Peyer's patch (tissue), 4 donors: ENCODE measurements around the gene ARHGAP40. TPM values are rescaled to one million over a fixed set of nuclear protein-coding genes. Genes with fewer than 3 reads are reported as not detected.

ENCODE experiments used
- DNase-seq, 3 donors: peaks; one replicate each; pipeline ENCODE4 v3.0.0-alpha.2; 2017 to 2019
- H3K27ac ChIP-seq, 4 donors: fragments of 200-600 bp; sonication (generic); one replicate each; pipeline ENCODE4 v1.5.1; 2016 to 2019
- H3K27me3 ChIP-seq, 2 donors: fragments of 200-600 bp; sonication (generic); one replicate each; pipeline ENCODE4 v1.5.1; 2019
- H3K36me3 ChIP-seq, 3 donors: fragments of 200-600 bp; sonication (generic); one replicate each; pipeline ENCODE4 v1.5.1; 2016 to 2019
- H3K4me1 ChIP-seq, 4 donors: fragments of 200-600 bp; sonication (generic); one replicate each; pipeline ENCODE4 v1.5.1; 2016 to 2019
- H3K4me3 ChIP-seq, 4 donors: fragments of 200-600 bp; sonication (generic); 1 replicate in 3 of 4; 2 replicates in 1 of 4; pipeline ENCODE4 v1.5.1; 2016 to 2019; ENCODE audit warnings: mild to moderate bottlenecking in 1 of 4
- H3K9me3 ChIP-seq, 4 donors: fragments of 200-600 bp; sonication (generic); one replicate each; pipeline ENCODE4 v1.5.1; 2016 to 2019; ENCODE audit warnings: mild to moderate bottlenecking in 1 of 4
- POLR2A ChIP-seq, 2 donors: fragments of 450-650 bp; IDR thresholded peaks; one replicate each; pipeline ENCODE4 v1.5.1; 2017; ENCODE audit warnings: antibody characterized with exemption in 2 of 2, mild to moderate bottlenecking in 2 of 2, moderate library complexity in 2 of 2
- total RNA-seq, 4 donors: library from RNA; depleted of rRNA; stranded (reverse); fragments of >200 nt; gene quantifications; one replicate each; pipeline ENCODE4 v1.1.0, GENCODE V29; 2016
- TF ChIP-seq, protein P1 (sequence below), 6 experiments: fragments of 450-650 bp in 4 of 6; fragments of 200-600 bp in 2 of 6; sonication (generic) in 1 of 6; IDR thresholded peaks; one replicate each; pipeline ENCODE4 v1.5.1; 2017 to 2019; ENCODE audit warnings: antibody characterized with exemption in 6 of 6, mild to moderate bottlenecking in 3 of 6, moderate library complexity in 1 of 6

Gene ARHGAP40
- total RNA-seq, 4 donors from 2014 or later = not detected

DNA sequence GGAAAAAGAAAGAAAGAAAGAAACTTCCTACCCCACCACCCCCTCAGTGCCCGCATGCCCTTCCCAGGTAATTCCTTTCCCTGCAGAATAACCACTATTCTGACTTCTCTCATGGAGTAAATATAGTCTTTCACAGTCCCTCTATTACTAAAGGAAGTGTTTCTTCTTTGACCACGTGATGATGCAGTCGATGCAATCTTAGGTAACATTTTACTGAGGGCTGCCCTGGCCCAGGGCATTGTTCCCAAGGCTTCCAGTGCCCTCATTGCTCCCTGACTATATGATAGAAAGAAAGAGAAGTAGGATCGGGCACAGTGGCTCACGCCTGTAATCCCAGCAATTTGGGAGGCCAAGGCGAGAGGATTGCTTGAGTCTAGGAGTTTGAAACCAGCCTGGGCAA is 29.1 kb downstream of the ARHGAP40 start:
- H3K4me3 ChIP-seq = no peak overlapping the region

DNA sequence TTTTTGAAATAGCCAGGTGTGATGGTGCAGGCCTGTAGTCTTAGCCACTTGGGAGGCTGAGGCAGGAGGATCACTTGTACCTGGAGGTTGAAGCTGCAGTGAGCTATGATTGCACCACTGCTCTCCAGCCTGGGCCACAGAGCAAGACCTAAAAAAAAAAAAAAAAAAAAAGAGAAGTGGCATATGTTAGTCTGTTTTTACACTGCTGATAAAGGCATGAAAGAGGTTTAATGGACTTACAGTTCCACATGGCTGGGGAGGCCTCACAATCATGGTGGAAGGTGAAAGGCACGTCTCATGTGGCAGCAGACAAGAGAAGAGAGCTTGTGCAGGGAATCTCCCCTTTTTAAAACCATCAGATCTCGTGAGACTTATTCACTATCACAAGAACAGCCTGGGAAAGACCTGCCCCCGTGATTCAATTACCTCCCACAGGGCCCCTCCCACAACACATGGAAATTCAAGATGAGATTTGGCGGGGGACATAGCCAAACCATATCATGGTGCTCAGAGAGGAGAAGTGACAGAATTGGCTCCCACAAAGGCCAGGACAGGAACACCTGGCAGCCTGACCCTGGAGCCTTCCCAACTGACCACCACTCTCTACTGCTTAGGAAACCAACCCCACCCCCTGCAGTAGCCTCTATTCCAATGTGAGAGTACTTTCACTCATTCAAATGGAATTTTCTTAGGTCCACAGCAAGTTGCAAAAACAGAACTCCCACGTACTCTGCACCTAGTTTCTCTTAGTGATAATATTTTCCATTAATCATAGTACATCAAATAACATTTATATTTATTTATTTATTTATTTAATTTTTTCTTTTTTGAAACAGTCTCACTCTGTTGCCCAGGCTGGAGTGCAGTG is 29.8 kb downstream of the ARHGAP40 start:
- Histone ChIP-seq H3K27me3 (no peaks in the 10 kb centered on the region), H3K36me3 (no peaks in the 10 kb centered on the region), H3K4me3 (no peak overlapping the region), H3K9me3 (no peaks in the 10 kb centered on the region), H3K27ac (no peak overlapping the region), H3K4me1 (no peaks in the 10 kb centered on the region)
- DNase-seq = no peak
- TF ChIP-seq POLR2A (IDR thresholded peaks at IDR 0.05) = no peak
- TF ChIP-seq, protein P1, sequence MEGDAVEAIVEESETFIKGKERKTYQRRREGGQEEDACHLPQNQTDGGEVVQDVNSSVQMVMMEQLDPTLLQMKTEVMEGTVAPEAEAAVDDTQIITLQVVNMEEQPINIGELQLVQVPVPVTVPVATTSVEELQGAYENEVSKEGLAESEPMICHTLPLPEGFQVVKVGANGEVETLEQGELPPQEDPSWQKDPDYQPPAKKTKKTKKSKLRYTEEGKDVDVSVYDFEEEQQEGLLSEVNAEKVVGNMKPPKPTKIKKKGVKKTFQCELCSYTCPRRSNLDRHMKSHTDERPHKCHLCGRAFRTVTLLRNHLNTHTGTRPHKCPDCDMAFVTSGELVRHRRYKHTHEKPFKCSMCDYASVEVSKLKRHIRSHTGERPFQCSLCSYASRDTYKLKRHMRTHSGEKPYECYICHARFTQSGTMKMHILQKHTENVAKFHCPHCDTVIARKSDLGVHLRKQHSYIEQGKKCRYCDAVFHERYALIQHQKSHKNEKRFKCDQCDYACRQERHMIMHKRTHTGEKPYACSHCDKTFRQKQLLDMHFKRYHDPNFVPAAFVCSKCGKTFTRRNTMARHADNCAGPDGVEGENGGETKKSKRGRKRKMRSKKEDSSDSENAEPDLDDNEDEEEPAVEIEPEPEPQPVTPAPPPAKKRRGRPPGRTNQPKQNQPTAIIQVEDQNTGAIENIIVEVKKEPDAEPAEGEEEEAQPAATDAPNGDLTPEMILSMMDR (IDR thresholded peaks at IDR 0.05) = no peak

More for the DNA sequence above, 29.1 kb downstream of the ARHGAP40 start:
- Histone ChIP-seq H3K4me1 (no peaks in the 10 kb centered on the region), H3K9me3 (no peaks in the 10 kb centered on the region), H3K27ac (no peak overlapping the region), H3K36me3 (no peaks in the 10 kb centered on the region), H3K27me3 (no peaks in the 10 kb centered on the region)
- no peak for DNase-seq
- TF ChIP-seq, protein P1 (IDR thresholded peaks at IDR 0.05) = no peak
- no peak for TF ChIP-seq POLR2A (IDR thresholded peaks at IDR 0.05)

DNA sequence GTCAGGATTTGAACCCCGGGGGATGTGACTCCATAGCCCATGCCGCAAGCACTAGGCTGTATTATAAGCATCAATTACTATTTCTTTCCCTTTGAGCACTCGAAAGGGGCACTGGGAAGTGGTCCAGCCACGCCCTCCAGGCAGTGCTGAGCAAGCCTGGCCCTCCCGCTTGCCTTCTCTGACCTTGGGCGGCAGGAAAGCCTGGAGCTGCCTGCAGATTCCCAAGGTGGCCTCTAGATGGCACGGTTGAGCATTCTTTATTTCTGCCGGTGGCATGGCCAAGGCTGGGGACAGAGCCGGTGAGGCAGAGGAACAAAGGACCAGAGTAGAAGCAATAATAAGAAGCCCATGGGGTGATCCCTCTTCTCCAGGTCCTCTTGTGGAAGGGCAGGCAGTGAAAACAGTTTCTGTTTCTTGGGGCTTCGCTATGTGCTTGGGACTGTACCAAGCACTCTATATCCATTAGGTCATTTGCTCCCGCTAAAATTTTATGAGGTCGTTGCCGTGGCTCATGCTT is 32.0 kb downstream of the ARHGAP40 start:
- H3K4me3 ChIP-seq = no peak overlapping the region
- H3K36me3 ChIP-seq = no peaks in the 10 kb centered on the region
- peak; percentile 22 to 63 (median 56) for DNase-seq
- no peak overlapping the region for H3K27ac ChIP-seq
- no peaks in the 10 kb centered on the region for H3K9me3 ChIP-seq
- TF ChIP-seq, protein P1 (IDR thresholded peaks at IDR 0.05) = peak; percentile 25 to 84 (median 65)
- TF ChIP-seq POLR2A (IDR thresholded peaks at IDR 0.05) = no peak
- no peaks in the 10 kb centered on the region for H3K4me1 ChIP-seq
- no peaks in the 10 kb centered on the region for H3K27me3 ChIP-seq

DNA sequence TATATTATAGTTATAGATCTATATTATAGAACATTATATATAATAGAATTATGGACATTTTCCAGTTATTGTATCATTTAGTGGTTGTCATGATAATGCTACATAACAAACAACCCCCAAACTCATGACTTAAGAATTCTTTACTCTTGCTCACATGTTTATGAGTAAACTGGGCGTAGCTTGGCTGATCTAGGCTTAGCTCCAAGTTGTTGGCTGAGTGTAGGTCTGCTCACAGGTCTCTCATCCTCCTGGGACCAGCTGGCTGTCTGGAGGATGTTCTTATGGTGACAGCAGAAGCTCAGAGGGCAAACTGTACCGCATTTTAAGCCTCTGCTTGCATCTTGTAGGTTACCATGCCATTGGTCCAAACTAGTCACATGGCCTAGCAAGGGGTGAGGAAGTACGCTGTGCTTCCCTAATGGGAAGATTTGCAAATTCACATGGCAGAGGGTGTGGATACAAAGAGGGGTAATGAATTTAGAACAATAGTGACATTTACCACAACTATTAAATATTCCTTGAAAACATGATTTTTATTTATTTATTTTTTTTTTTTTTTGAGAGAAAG is 34.2 kb downstream of the ARHGAP40 start:
- TF ChIP-seq POLR2A (IDR thresholded peaks at IDR 0.05) = no peak
- TF ChIP-seq, protein P1 (IDR thresholded peaks at IDR 0.05) = no peak
- peak in 1 of 3 donors; percentile 22 for DNase-seq
- H3K36me3 ChIP-seq = no peaks in the 10 kb centered on the region
- H3K4me3 ChIP-seq = no peak overlapping the region
- no peaks in the 10 kb centered on the region for H3K27me3 ChIP-seq
- no peaks in the 10 kb centered on the region for H3K4me1 ChIP-seq
- no peaks in the 10 kb centered on the region for H3K9me3 ChIP-seq
- no peak overlapping the region for H3K27ac ChIP-seq

DNA sequence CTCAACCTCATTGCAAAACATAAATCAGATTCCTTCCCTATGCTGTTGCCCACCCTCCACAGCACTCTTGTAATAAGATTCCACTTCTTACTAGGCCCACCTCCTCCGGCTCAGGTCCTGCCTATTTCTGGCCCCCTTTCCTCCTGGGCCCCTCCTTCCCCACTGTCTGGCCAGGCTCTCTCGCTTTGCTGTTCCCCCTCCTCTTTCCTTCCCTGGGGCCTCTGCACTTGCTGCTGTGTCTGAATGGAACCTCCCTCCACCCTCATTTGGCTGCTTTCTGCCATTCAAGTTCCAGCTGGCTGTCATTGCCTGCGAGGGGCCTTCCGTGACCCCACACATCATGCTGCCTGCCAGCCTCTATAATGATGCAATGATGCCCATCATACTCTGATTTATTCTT is 38.9 kb downstream of the ARHGAP40 start:
- H3K27ac ChIP-seq = no peak overlapping the region
- no peak overlapping the region for H3K4me3 ChIP-seq
- peaks cover 0 to 4% of the 10 kb centered on the region in 2 donors for H3K27me3 ChIP-seq
- no peaks in the 10 kb centered on the region for H3K36me3 ChIP-seq
- H3K4me1 ChIP-seq = no peaks in the 10 kb centered on the region
- TF ChIP-seq, protein P1 (IDR thresholded peaks at IDR 0.05) = no peak
- TF ChIP-seq POLR2A (IDR thresholded peaks at IDR 0.05) = no peak
- H3K9me3 ChIP-seq = no peaks in the 10 kb centered on the region
- no peak for DNase-seq
